Measurements from ENCODE around the gene SDC3. TPM values are rescaled to one million over a fixed set of nuclear protein-coding genes. Genes with fewer than 3 reads are reported as not detected.

Gene SDC3
- total and polyA plus RNA-seq, 4 donors, result 21.2 to 41.8 (median 23.7) TPM

- no peaks in the 10 kb centered on the region for H3K4me1 ChIP-seq (ENCODE audit: control insufficient read depth in 5 of 5, insufficient read depth in 5 of 5, low read length in 5 of 5)
- H3K9ac ChIP-seq (ENCODE audit: insufficient read depth in 1 of 2, low read length in 2 of 2), result no peak overlapping the region
- DNase-seq (no peak), ATAC-seq (ENCODE audit: insufficient read depth, low FRiP score) (no peak)
- H3K27ac ChIP-seq (ENCODE audit: low read depth in 1 of 2, low read length in 1 of 2), result no peak overlapping the region
- TF ChIP-seq CTCF (IDR thresholded peaks at IDR 0.05; ENCODE audit: control extremely low read depth, extremely low read depth), result no peak
- H3K9me3 ChIP-seq (ENCODE audit: control insufficient read depth in 4 of 4, insufficient read depth in 3 of 4, low read length in 3 of 4), result no peaks in the 10 kb centered on the region
- peaks cover 26 to 49% (median 39%) of the 10 kb centered on the region in 4 donors for H3K36me3 ChIP-seq (ENCODE audit: control insufficient read depth in 4 of 4, insufficient read depth in 4 of 4, low read length in 4 of 4)
- no peak overlapping the region for H3K4me3 ChIP-seq
- H3K27me3 ChIP-seq (ENCODE audit: control insufficient read depth in 3 of 3, insufficient read depth in 3 of 3, low read length in 2 of 3), result no peaks in the 10 kb centered on the region
Observed at GRCh38 chr1:30947212-30947611, 38.7 kb upstream of the SDC3 start.

- peaks cover 22 to 43% (median 32%) of the 10 kb centered on the region in 4 donors for H3K36me3 ChIP-seq (ENCODE audit: control insufficient read depth in 4 of 4, insufficient read depth in 4 of 4, low read length in 4 of 4)
- H3K9me3 ChIP-seq (ENCODE audit: control insufficient read depth in 4 of 4, insufficient read depth in 3 of 4, low read length in 3 of 4), result no peaks in the 10 kb centered on the region
- no peaks in the 10 kb centered on the region for H3K4me1 ChIP-seq (ENCODE audit: control insufficient read depth in 5 of 5, insufficient read depth in 5 of 5, low read length in 5 of 5)
- no peak overlapping the region for H3K27ac ChIP-seq (ENCODE audit: low read depth in 1 of 2, low read length in 1 of 2)
- DNase-seq (peak in 1 of 3 donors; percentile 17), ATAC-seq (ENCODE audit: insufficient read depth, low FRiP score) (no peak)
- no peak for TF ChIP-seq CTCF (IDR thresholded peaks at IDR 0.05; ENCODE audit: control extremely low read depth, extremely low read depth)
- H3K4me3 ChIP-seq, result no peak overlapping the region
- no peaks in the 10 kb centered on the region for H3K27me3 ChIP-seq (ENCODE audit: control insufficient read depth in 3 of 3, insufficient read depth in 3 of 3, low read length in 2 of 3)
- 92 to 93% methylated on average over 7 of the region's 7 CpGs for WGBS, 2 donors
- no peak overlapping the region for H3K9ac ChIP-seq (ENCODE audit: insufficient read depth in 1 of 2, low read length in 2 of 2)
Observed at GRCh38 chr1:30942326-30942963, 33.9 kb upstream of the SDC3 start.

GRCh38 chr1:30940541-30940940, 32.0 kb upstream of the SDC3 start:
- no peaks in the 10 kb centered on the region for H3K27me3 ChIP-seq (ENCODE audit: control insufficient read depth in 3 of 3, insufficient read depth in 3 of 3, low read length in 2 of 3)
- no peak overlapping the region for H3K27ac ChIP-seq (ENCODE audit: low read depth in 1 of 2, low read length in 1 of 2)
- ATAC-seq (ENCODE audit: insufficient read depth, low FRiP score), result no peak
- no peaks in the 10 kb centered on the region for H3K9me3 ChIP-seq (ENCODE audit: control insufficient read depth in 4 of 4, insufficient read depth in 3 of 4, low read length in 3 of 4)
- H3K4me3 ChIP-seq, result no peak overlapping the region
- no peak for DNase-seq
- peaks cover 20 to 51% (median 32%) of the 10 kb centered on the region in 4 donors for H3K36me3 ChIP-seq (ENCODE audit: control insufficient read depth in 4 of 4, insufficient read depth in 4 of 4, low read length in 4 of 4)
- no peak overlapping the region for H3K9ac ChIP-seq (ENCODE audit: insufficient read depth in 1 of 2, low read length in 2 of 2)
- no peak for TF ChIP-seq CTCF (IDR thresholded peaks at IDR 0.05; ENCODE audit: control extremely low read depth, extremely low read depth)
- no peaks in the 10 kb centered on the region for H3K4me1 ChIP-seq (ENCODE audit: control insufficient read depth in 5 of 5, insufficient read depth in 5 of 5, low read length in 5 of 5)

Measured in lung (tissue), 12 donors.